Lung (tissue), 12 donors: Measurements from ENCODE around the gene SLC45A1. TPM values are rescaled to one million over a fixed set of nuclear protein-coding genes. Genes with fewer than 3 reads are reported as not detected.

Experiments
- ATAC-seq: fragments of 200-7000 bp; cut with Tn5 transposase; one replicate; pipeline ENCODE4 v1.9.1; 2020; ENCODE audit warnings: moderate number of reproducible peaks; ENCODE audit not compliant: insufficient read depth, low FRiP score
- DNase-seq, 3 donors: peaks; one replicate each; pipeline ENCODE4 v3.0.0-alpha.2; 2013 to 2017
- H3K27ac ChIP-seq, 2 donors: one replicate each; pipeline ENCODE4 v1.5.1; 2013; ENCODE audit warnings: mild to moderate bottlenecking in 2 of 2, moderate library complexity in 2 of 2, control low read depth in 1 of 2, inconsistent platforms in 1 of 2, low read depth in 1 of 2, low read length in 1 of 2
- H3K27me3 ChIP-seq, 3 donors: one replicate each; pipeline ENCODE4 v1.5.1; 2013; ENCODE audit warnings: low read length in 2 of 3; ENCODE audit not compliant: control insufficient read depth in 3 of 3, insufficient read depth in 3 of 3
- H3K36me3 ChIP-seq, 4 donors: one replicate each; pipeline ENCODE4 v1.5.1; 2013; ENCODE audit warnings: low read length in 4 of 4, mild to moderate bottlenecking in 1 of 4, moderate library complexity in 1 of 4; ENCODE audit not compliant: control insufficient read depth in 4 of 4, insufficient read depth in 4 of 4
- H3K4me1 ChIP-seq, 5 donors: one replicate each; pipeline ENCODE4 v1.5.1; 2013; ENCODE audit warnings: low read length in 5 of 5, mild to moderate bottlenecking in 2 of 5, moderate library complexity in 1 of 5; ENCODE audit not compliant: control insufficient read depth in 5 of 5, insufficient read depth in 5 of 5
- H3K4me3 ChIP-seq: one replicate; pipeline ENCODE4 v1.5.1; 2013; ENCODE audit warnings: mild to moderate bottlenecking, control low read depth, moderate library complexity
- H3K9ac ChIP-seq, 2 donors: one replicate each; pipeline ENCODE4 v1.5.1; 2013; ENCODE audit warnings: low read length in 2 of 2, control low read depth in 1 of 2; ENCODE audit not compliant: insufficient read depth in 1 of 2
- H3K9me3 ChIP-seq, 4 donors: one replicate each; pipeline ENCODE4 v1.5.1; 2013; ENCODE audit warnings: low read length in 3 of 4, mild to moderate bottlenecking in 1 of 4, moderate library complexity in 1 of 4; ENCODE audit not compliant: control insufficient read depth in 4 of 4, insufficient read depth in 3 of 4
- CTCF ChIP-seq: IDR thresholded peaks from 2 replicates; pipeline ENCODE4 v1.5.1; 2012; ENCODE audit warnings: mild to moderate bottlenecking; ENCODE audit errors: control extremely low read depth, extremely low read depth
- WGBS, 2 donors: extraction: QIAGEN DNeasy Blood & Tissue Kit; methylation state at CpG; one replicate each; pipeline ENCODE4 v1.1.7; 2013; 5-methylcytosine and 5-hydroxymethylcytosine counted together
- polyA plus RNA-seq, 2 donors: library from polyadenylated mRNA; stranded (reverse); fragments of 200-250 nt; gene quantifications; one replicate each; pipeline ENCODE4 v1.2.1, GENCODE V29; 2013
- total RNA-seq, 2 donors: library from RNA; depleted of rRNA in 1 of 2; stranded (reverse); fragments of >200 nt in 1 of 2; gene quantifications; one replicate each; pipeline ENCODE4 v1.2.1, GENCODE V29; 2014 to 2021
- donor health status: control.
- donor health status: control.
- donor health status: Bipolar disorder and iron deficiency.
- donor health status: healthy.
- donor health status: DM: yes; HTN: yes; CAD: no.

The SLC45A1 gene
- total and polyA plus RNA-seq, 4 donors: 0.74 to 1.6 (median 1.1) TPM

- ATAC-seq: no peak
- no peak overlapping the region for H3K4me3 ChIP-seq
- peaks cover 27 to 51% (median 47%) of the 10 kb centered on the region in 5 donors for H3K4me1 ChIP-seq
- no peaks in the 10 kb centered on the region for H3K27me3 ChIP-seq
- peaks cover 0 to 20% (median 14%) of the 10 kb centered on the region in 4 donors for H3K36me3 ChIP-seq
- no peak overlapping the region for H3K9ac ChIP-seq
- TF ChIP-seq CTCF: no peak
- no peaks in the 10 kb centered on the region for H3K9me3 ChIP-seq
- DNase-seq: no peak
- WGBS, 2 donors: 61 to 76% methylated on average over 5 of the region's 5 CpGs
- peak overlapping the region in 1 of 2 donors; percentile 35 for H3K27ac ChIP-seq
These were observed 51.2 kb downstream of the SLC45A1 start for GRCh38 chr1:8368956-8369639.

- ATAC-seq: no peak
- no peak for TF ChIP-seq CTCF
- no peaks in the 10 kb centered on the region for H3K9me3 ChIP-seq
- peak in 1 of 3 donors; percentile 47 for DNase-seq
- no peak overlapping the region for H3K9ac ChIP-seq
- no peaks in the 10 kb centered on the region for H3K27me3 ChIP-seq
- no peak overlapping the region for H3K4me3 ChIP-seq
- peaks cover 0 to 15% (median 11%) of the 10 kb centered on the region in 4 donors for H3K36me3 ChIP-seq
- 75 to 82% methylated on average over 14 of the region's 14 CpGs for WGBS, 2 donors
- peak overlapping the region; percentile 61 to 94 for H3K27ac ChIP-seq
- peaks cover 26 to 50% (median 43%) of the 10 kb centered on the region in 5 donors for H3K4me1 ChIP-seq
These were observed 52.4 kb downstream of the SLC45A1 start for GRCh38 chr1:8370046-8370881.

- no peak overlapping the region for H3K9ac ChIP-seq
- TF ChIP-seq CTCF: no peak
- H3K4me3 ChIP-seq: no peak overlapping the region
These were observed 53.0 kb downstream of the SLC45A1 start for GRCh38 chr1:8370905-8371315.

More at GRCh38 chr1:8370905-8371315, 53.0 kb downstream of the SLC45A1 start:
- 49 to 50% methylated on average over 5 of the region's 5 CpGs for WGBS, 2 donors
- Histone ChIP-seq H3K27me3 (no peaks in the 10 kb centered on the region), H3K27ac (peak overlapping the region; percentile 61 to 94), H3K36me3 (peaks cover 0 to 15% (median 8%) of the 10 kb centered on the region in 4 donors), H3K9me3 (no peaks in the 10 kb centered on the region), H3K4me1 (peaks cover 26 to 50% (median 43%) of the 10 kb centered on the region in 5 donors)
- DNase-seq: peak in 2 of 3 donors; percentile 50 to 56
- no peak for ATAC-seq
